ENCODE results near the gene KRT33B. TPM values are rescaled to one million over a fixed set of nuclear protein-coding genes. Genes with fewer than 3 reads are reported as not detected.
"Not testable (repeated sequence)": the region's sequence is repeated elsewhere in the genome, so short reads cannot be mapped to it uniquely, and the experiment has no call there.

The KRT33B gene
- total RNA-seq, 1 donor from 2014 or later = not detected

DNA sequence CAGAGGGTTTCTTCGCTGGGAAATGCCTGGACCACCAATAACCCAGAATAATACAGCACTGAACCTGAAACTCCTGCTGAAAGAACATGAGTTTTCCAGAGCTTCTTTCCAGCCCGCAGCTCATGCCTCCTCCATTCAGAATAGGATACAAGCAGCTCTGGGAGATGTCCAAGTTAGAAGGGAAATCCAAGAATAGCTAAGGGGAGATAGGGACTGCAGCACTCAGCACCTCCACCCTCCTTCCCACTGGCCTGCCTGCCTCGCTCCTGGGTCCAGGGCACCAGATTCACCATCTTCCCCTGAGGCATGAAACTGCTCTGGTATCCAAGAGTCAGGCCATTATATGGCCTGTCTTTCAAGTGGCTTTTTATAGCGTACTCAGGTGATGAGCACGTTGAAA, 23.7 kb upstream of the KRT33B start:
- DNase-seq = no peak

DNA sequence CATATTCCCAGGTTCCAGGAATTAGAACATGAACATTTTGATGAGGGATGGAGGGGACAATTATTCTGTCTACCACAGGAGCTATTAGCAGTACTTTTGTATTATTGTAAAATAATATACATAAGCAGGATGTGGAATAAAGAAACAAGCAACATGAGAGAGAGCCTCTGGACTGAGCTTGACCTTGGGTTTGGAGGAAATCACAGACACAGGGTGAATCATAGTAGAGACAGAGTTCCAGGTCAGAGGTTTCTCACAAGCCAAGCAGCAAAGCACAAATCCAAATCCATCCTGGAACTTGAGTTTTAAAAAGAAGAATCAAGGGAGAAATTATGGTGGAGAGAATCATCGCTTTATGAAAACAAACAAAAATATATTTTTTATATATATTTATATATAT, 22.7 kb upstream of the KRT33B start:
- no peak for DNase-seq

DNA sequence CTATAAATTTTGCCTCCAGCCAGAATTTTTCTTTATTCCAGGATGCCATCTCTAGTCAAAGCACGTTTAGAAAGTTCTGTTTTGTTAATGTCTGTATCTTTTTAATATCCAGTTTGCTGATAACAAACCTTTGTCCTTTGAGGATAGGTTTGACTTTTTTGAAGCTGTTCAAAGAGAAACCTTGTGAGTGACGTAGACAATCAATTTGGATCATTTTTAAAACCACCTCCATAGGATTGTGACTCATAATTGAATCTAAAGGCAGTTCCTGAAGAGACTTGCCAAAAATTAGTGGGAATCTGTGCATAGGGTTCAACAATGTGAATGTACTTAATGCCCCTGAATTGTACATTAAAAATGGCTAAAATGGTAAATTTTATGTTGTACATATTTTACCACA, 21.9 kb upstream of the KRT33B start:
- DNase-seq = no peak

DNA sequence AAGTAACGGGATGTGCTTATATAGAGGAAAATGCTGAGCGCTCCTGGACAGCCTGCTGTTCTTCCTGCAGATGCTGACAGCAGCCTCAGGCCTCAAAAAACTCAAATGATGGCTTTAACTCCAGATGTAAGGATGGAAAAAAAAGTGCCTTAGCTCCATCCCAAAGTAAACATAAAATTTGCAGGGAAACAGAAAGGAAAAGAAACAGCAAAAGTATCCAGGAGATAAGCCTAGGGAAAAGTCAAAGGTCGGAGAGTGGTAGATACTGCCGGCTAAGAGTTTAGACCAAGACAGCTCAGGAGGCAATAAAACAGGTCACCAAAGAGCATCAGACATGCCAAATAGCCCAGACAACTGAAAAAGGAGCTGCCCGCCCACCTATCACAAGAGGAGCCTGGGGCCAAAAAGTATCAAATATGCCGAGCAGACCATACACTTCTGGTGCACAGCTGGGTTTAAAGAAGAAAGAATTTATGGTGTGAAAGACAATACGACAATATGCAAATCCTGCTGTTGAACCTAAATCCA, 20.9 kb upstream of the KRT33B start:
- no peak for DNase-seq

DNA sequence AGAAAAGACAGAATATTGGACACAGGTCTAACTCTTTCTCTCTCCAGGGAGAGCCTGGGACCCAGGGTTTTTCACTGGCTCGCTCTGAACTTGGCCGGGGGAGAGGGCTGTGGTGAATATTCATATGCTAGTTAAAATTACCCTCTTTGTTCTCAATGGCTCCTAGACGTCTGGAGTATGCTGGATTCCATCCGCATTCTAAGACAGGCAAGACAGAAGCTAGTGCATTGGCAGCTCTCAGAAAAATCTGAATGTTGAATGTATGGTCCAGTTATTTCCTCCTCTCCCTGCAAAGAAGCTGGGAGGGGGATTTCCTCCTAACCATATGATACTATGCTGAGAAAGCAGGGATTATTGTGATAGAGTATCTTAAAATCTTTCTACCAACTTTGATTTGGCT, 18.1 kb upstream of the KRT33B start:
- no peak for DNase-seq

DNA sequence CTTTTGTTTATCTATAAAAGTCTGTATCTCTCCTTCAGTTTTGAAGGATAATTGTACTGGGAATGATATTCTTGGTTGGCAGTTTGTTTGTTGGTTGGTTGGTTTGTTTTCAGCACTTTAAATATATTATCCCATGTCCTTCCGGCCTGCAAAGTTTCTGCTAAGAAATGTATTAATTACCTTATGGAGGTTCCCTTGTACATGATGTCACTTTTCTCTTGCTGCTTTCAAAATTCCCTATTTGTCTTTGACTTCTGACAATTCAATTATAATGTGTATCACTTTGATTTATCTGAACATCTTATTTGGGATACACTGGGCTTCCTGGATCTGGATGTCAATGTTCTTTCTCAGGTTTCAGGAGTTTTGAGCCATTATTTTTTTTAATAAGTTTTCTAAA, 16.6 kb upstream of the KRT33B start:
- no peak for DNase-seq

DNA sequence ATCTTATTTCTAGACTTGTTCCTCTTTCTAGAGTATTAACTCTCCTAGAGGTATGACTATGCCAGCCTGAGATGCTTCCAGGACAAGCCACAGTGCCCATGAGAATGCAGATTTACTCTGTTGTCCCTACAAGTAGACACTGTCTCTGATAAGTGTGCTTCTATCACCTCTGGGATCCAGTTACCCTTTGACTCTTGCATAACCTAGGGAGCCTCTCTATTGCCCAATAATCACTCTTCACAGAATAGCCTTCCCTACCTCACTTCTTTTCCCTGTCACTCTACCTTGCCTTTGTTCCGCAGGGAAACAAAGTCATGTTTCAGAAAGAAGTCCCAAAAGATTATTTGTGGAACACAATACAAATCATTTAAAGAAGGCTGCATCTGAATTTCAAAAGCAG, 14.1 kb upstream of the KRT33B start:
- DNase-seq = no peak

DNA sequence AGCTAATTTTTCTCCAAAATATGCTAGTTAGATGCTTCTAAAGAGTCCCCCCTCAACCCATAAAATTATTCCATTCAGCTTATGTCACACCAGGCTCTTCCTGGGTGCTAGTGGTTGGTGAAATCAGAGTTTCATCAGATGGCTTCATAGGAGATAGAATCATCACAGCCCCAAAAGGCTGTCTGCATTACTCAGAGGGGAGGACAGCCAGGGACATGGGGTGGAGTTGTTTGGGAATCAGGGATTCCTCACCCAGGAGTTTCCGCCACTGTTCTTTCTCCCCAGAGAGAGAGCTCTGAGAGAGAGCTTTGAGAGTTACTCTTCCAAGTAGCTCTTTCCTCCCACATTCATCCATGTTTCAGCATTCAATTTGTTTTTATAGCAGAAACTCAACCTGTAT, 12.8 kb upstream of the KRT33B start:
- no peak for DNase-seq

DNA sequence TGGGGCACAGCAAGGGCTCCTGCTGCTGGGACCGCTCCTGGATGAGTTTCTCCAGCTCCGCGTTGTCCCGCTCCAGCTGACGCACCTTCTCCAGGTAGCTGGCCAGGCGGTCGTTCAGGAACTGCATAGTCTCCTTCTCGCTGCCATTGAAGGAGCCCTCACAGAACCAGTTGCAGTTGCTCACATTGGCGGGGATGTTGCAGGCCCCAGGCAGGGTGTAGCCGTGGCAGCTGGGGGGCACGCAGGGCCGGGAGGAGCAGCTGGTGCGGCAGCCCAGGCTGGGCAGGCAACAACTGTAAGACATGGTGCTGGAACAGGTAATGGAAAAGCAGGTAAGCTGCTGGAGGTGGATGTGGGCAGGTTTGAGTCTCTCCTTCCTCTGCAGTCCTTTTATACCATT, 12.3 kb upstream of the KRT33B start, which contains the start of gene KRT34:
Gene KRT34 (minus strand): TSS at position 364 of the 400 bp plus-strand sequence. CDS start 60 bp downstream, at position 304.
- DNase-seq = not testable (repeated sequence)

DNA sequence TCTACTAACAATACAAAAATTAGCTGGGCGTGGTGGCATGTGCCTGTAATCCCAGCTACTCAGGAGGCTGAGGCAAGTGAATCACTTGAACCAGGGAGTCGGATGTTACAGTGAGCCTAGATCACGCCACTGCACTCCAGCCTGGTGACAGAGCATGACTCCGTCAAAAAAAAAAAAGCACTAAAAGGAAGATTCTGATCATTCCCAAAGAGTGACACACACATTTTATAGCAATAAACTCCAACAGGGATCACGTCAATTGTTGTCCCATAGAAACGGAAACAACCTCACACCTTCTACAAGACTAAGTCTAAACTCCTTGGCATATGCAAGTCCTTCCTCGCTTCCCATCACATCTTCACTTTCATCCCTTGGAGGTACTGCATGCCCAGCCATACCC, 10.5 kb upstream of the KRT33B start:
- not testable (repeated sequence) for DNase-seq

DNA sequence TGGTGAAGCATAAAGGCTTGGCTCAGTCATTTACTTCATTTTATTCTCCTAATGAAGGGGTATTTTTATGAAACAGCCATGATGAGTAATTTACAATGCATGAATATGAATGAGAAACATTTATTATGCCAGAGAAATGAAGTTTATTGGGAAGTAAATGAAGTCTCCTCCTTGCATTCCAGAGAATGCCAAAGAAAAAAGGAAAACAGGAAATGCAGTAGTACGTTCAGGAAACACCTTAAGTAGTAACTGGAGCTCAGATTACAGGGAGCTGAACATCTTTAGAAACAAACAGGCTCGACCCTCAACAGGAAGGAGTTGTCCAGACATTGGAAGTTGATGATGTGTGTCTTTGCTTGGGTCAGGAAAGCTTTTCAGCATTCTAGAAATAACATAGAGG, 7.9 kb upstream of the KRT33B start:
- peak; percentile 2 for DNase-seq

DNA sequence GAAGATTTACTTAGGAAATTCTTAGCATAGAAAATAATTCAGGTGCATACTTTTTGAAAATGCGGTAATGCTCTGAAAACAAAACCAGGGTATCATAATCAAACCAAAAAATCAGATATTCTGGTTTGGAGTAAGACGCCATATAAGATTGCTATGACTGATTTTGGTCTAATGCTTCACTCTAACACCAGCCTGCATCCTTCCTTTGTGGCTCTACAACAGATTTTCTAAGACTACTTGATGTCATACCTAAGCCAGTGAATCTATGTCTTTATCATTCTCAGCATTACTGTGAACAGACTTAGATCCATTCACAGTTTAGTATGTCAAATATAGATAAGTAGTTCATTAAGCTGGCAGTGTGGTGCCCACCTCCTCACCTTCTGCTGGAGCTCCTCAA, 590 bp downstream of the KRT33B start:
- DNase-seq = no peak

DNA sequence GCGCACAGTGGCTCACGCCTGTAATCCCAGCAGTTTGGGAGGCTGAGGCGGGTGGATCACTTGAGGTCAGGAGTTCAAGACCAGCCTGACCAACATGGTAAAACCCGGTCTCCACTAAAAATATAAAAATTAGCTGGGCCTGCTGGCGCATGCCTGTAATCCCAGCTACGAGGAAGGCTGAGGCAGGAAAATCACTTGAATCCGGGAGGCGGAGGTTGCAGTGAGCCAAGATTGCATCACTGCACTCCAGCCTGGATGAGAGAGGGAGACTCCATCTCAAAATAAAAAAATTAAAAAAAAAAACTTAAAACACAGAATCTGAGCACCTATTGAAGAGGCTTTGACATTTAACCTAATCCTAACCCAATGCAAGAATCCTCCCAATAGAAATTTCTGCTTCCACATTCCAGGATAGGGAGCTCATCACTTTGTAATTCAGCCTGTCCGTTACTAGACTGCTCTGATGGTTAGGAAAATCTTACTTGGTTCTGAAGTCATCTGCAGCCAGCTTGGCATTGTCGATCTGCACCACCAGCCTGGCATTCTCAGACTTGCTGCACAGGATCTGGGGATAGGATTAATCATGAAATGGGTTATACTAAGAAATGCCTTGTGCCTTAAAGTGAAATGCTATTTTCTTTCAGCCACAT, 2.1 kb downstream of the KRT33B start:
- no peak for DNase-seq

DNA sequence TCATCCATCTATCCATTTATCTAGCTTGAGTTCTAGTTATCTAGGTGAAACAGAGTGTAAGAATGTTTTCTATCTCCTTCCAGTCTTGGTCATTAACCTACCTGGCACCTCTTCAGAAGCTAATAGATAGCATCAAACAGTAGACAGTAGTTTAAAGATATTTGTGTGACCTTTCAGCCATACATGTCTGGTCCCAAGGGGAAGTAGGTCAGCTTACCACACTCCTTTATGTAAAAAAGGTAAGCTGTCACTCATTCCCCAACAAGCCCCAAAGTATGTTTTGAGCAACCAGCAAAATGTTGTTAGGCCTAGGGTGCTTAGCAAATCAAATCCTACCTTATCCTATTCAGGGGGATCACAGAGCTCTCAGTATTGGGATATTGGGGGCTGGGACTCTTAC, 3.5 kb downstream of the KRT33B start:
- no peak for DNase-seq

DNA sequence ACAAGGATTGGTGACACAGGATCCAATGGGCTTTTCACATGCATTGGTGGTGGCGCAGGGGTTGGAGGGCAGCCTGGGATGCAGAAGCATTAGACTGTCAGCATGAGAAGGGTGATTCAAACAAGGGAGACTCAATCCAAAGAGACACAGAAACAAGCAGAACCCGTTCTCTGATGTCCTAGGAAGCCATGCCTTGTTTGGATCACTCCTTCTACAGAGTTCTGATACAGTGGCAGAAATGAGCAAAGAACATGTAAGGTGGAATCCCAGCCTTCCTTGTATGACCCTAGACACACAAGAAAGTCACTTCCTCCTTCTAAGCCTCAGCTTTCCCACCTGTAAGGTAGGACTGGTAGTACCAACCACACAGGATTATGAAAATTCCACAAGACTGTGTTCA, 5.7 kb downstream of the KRT33B start:
- no peak for DNase-seq

DNA sequence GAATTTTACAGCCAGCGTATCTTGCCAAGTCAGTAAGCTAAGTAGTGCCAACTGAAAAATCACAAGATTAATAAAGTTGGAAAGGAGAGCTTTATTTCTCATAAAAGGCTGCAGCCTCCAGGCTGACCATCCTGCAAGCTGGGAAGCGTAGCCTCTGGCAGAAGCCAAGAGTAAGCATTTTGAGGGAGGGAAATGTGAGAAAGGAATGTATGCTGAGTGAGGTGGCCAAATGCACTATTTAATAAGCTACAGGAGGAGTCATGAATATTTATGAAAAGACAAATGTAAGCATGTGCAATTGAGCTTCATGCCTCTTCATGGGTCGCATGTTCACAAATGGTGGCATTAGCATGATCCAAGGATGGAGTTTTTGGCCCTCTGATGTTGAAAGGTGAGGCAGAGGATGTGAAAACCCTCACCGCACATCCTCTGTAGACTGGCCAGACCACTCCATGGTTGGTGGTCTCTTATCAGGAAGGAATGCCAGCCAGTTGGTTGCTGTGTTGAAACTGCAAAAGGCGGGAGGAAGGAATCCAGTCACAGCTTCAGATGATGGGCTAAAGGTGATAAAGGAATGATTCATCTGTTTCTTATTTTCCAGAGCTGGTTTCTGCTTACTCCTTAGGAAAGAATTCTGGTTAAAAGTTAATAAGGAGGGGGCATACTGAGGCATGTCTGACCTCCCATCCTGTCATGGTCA, 9.2 kb downstream of the KRT33B start:
- DNase-seq = no peak

DNA sequence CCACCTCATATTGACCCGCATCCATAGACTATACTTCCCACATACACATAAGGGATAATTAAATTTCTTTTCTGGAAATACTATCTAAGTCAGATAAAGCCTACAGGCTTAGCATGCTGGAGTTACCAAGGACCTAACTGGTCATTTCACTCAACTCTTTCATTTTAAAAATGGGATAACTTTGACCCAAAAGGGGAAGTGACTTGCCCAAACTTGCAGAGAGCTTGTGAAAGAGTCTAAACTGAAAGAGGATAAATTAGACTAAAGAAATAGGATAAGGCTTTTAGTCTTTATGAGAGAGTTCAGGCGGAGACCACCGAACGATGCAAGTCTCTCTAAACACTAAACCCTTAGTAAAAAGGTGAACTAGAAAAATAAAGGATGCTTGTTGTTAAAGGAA, 15.1 kb downstream of the KRT33B start:
- no peak for DNase-seq

DNA sequence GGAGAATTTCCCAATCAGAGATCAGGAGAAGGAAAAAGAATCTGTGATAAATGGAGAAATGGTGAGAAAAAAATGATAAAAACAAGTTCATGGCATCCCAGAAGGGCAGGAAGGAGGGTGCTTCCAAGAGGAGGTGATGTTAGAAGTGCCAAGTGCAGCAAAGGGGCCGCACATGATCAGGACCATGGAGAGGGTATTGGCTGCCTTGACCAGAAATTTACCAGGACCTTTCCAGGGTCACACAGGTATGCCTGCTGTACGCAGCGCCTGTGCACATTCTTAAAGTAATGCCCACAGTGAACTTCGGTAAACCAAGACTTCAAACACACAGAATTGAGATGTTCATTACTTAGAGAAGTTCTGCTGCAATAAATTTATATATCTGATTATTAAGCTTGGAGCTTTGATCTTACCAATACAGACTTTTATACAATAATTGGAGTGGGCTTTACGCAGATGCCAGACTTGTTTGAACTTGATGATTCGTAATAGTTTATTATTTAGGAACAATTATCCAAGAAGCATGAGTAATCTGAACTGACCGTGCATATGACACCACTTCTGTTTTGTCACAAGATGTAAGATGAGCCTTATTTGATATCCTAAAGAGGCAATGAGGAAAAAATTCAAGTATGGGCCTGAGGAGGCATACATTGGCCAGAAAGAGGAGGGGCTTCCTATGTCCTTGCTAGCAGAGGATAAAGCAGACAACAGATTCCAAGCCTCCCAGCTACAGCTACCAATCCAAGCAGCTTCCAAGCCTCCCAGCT, 16.8 kb downstream of the KRT33B start:
- peak; percentile 5 for DNase-seq

DNA sequence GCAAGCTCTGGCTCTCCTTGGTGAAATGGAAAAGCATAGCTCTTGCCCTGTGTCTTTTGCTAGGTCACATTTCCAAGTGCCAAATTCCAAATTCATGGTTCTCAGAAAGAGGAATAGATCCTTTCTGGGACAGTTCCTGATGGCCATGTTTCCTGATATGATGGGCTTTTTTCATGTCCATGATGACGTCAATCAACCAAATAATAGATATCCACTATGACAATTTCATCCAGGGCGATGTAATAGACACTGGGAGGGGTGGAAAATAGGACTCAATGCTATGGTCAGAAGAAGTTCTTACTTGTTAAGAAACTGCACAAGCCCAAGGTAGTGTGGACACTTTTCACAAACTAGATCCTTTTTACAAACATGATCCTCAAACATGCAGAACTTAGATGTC, 18.4 kb downstream of the KRT33B start:
- no peak for DNase-seq

DNA sequence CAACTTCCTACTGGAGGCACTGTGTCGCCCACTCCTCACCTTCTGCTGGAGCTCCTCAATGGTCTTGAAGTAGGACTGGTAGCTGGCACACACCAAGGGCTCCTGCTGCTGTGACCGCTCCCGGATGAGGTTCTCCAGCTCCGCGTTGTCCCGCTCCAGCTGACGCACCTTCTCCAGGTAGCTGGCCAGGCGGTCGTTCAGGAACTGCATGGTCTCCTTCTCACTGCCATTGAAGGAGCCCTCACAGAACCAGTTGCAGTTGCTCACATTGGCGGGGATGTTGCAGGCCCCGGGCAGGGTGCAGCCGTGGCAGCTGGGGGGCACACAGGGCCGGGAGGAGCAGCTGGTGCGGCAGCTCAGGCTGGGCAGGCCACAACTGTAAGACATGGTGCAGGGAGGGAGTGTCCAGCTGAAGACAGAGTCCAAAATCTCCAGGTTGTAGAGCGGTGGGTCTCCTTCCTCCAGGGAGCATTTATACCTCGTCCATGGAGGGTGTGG, 19.2 kb downstream of the KRT33B start, which contains the start of gene KRT33A:
Gene KRT33A (minus strand): TSS at position 448 of the 498 bp plus-strand sequence. CDS start 61 bp downstream, at position 387.
- not testable (repeated sequence) for DNase-seq

DNA sequence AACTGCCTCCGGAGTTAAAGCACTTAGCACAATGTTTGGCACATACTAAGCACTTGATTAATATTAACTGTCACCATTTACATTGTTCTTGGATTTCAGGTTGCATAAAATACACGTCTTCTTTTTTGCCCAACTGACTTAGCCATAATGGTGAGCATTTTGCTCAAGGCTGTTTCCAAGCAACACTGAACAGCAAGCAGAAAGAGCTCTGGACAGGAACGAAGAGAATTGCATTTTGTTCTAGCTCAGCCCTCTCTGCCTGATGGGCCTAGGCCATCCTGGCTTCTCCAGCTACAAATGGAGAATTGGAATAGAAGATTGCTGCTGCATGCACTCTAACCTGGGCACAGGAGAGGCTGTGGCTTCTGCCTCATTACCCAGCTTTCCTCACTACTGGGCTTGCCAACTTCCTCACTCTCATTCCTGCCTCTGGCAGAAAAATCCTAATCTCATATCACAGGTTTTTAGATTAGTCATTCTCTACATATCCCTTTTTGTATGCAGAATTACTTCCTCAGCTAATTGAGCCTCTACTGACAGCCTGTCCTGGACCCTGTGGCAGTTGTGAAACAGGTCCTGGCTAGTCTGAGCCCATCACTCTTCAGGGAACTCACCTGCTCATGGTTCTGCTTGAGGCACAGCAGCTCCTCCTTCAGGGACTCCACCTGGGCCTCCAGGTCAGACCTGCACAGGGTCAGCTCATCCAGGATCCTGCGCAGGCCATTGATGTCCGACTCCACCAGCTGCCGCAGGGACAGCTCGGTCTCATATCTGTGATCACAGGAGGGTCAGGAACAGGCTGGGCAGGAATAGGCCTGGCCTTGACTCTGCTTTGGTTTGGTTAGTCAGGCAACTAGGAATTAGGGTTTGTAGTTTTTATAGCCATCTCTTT, 21.5 kb downstream of the KRT33B start:
- no peak for DNase-seq

DNA sequence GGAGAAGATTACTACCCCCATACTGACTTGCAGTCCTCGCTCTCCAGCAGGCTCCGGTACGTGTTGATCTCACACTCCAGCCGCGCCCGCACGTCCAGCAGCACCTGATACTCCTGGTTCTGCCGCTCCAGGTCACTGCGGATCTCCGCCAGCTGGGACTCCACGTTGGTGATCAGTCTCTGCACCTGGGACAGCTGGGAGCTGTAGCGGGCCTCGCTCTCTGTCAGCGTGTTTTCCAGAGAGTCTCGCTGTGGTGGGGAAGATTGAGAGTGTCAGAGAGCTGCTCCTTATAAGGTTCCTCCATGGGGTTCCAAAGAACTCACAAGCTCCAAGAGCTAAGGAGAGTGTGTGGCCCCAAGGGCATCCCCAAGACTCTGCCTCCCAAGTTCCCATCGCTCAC, 23.2 kb downstream of the KRT33B start:
- not testable (repeated sequence) for DNase-seq
